ENCODE results near the gene METTL3.

Gene METTL3

DNA sequence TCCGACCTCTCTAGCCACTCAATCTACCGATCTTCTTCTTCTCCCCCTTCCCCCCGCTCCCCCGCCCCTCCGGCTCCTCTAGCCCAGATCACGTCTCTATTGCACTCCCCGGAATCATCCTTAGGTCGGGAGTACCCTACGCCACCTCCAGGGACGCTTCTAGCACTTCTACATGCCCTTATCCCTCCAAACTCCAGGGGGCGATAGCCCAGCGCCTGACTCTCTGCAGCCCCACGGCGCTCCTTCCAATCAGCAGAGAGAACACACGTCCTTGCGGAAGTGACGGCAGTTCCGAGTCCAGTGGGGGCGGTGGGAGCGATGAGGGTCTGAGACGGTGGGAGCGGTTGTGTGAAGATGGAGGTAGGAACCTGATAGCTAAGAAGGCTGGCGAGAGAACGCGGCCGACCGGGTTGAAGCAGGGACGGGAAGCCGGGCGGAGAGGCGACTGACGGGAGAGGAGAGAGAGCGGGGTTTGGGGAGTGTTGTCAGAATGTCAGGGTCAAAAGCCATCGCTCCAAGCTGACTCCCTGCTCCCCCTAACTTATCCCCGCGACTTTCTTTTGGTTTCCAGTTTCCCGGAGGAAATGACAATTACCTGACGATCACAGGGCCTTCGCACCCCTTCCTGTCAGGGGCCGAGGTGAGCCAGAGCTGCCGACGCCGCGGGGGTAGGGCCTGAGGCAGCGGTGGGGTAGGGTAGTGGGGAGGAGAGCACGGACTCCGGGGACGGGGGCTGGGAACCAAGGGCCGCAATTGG is 34.0 kb downstream of the METTL3 start, which contains the start of the genes RAB2B and TOX4:
Gene RAB2B (minus strand): TSS at position 35 of the 757 bp plus-strand sequence. CDS start 87 bp downstream, outside the sequence.
Gene TOX4 (plus strand): TSS at position 271 of the 757 bp plus-strand sequence. CDS start 84 bp downstream, at position 355.
- peak; percentile 83 to 88 for DNase-seq (ENCODE audit: low read depth in 2 of 2)

DNA sequence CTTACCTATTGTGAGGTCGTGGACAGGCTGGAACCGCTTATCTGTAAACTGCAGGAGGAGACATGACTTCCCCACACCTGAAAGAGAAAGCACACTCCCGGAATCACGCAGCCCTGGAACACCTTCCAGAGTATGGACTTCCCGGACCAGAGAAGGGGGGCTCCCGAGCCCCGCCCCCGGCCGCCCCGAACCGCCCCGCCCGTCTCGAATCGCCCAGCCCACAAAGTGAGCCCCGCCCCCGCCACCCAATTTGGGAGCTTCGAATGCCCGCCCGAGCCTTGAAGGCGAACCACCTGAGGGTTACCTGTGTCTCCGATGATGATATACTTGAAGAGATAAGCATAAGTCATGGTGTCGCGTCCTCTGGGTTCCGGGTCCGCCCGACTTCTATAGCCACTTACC is 34.6 kb downstream of the METTL3 start:
- peak; percentile 64 to 70 for DNase-seq (ENCODE audit: low read depth in 2 of 2)

DNA sequence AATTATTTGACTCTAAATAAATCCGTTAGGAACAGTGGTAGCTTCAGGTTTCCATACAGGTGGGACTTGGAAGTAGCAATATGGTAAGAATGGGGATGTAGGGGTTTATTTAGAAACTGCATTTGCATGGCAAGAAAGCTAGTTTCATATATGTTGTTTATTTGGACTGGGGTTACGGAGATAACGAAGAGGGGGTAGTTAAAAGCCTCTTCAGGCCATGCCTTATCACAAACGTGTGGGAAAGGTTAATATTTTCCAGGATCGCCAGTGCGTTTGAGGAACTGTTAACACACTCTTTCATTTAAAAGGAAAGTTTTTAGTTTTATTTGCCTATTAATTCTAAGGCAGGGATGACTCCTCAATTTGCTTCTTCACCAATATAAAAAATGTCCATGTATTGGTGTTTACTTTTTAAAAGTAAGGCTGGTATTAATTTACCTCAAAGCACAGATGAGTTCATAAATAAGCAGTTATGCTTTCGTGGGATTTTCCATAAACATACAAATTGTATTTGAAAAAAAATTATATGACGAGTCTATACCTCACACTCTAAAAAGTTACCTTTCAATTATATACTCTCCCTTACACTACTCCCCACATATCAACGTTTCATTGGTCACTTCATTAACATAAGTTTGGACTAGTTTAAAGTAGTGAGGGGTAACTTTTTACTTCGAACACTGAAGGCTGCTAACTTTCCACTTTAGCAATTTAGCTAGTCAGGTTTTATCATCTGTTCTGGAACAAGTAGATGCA is 35.2 kb downstream of the METTL3 start:
- no peak for DNase-seq (ENCODE audit: low read depth in 2 of 2)

- DNase-seq (ENCODE audit: low read depth in 2 of 2), result no peak
These were observed 43.5 kb downstream of the METTL3 start for GRCh38 chr14:21467616-21468015.

- peak; percentile 94 to 98 for DNase-seq (ENCODE audit: low read depth in 2 of 2)
These were observed 55.0 kb downstream of the METTL3 start, which contains the start of gene CHD8 for GRCh38 chr14:21455912-21456667. TSS of gene CHD8 (minus strand) at chr14:21456123. CDS start at chr14:21431643, 24,480 bp downstream.

DNA sequence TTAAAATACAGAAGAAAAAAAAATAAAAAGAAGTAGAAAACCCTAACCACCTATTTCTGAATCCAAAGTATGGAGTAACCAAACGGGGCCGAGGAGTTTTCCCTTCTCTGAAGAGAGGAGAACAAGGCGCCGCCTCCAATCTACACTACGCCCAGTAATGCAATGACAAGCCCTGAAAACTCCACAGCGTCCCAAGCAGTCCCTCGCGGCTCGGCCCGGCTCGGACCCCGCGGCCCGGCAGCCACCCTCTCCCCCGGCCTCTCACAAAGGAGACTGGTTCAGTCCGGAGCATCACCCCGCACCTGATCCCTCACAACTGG is 55.6 kb downstream of the METTL3 start:
- DNase-seq (ENCODE audit: low read depth in 2 of 2), result no peak

DNA sequence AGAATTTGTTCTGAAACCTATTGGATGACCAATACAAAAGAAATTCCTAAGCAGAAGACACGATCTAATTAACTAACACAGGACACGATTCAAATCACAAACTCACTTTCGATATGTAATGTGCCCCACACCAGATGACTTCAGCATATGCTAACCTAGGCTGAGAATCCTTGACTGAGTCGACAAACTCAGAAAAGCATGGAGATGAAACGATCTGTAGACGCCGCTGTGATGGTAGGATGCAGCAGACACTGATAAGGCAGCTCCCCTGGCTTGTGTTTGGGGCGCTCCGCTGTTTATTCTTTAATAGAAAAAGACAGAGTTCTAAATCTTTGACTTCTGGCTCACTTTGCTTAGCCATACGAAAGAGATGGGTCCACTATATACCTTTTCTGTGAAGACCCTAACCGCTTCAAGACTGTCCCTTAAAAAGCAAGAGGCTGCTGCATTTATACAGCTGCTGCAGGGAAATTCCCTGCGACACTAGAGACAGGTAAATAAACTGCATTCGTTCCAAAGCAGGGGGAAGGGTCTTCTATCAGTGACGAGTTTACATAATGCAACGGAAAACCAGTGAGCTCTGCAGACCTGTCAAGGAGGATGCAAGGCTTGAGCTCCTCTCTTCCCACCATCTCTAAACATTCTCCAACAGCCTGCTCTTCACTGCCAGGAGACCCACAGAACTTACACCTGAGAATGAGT is 56.1 kb downstream of the METTL3 start:
- no peak for DNase-seq (ENCODE audit: low read depth in 2 of 2)

DNA sequence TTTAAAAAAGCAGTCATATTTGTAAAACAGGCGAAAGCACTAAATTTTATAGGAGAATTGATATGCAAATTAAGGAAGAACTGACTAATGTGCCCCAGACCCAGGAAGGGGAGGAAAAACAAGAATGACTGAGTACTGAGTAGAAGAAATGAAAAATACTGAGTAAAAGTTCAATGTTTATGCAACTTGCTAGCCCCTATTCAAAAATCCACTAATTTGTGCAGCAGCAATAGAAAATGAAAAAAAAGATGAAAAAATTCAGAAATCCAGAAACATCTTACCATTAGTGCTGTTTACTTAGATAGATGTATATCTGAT is 61.3 kb downstream of the METTL3 start:
- no peak for DNase-seq (ENCODE audit: low read depth in 2 of 2)
